CD4-positive, alpha-beta T cell treated with Interleukin-17A for 4 hours (primary cell): ENCODE results near the gene SURF2.
"Not testable (repeated sequence)": the region's sequence is repeated elsewhere in the genome, so short reads cannot be mapped to it uniquely, and the experiment has no call there.

Source experiments
- DNase-seq: peaks from one replicate; pipeline ENCODE4 v3.0.0-alpha.2; 2020; ENCODE audit warnings: mixed read lengths

SURF2 gene

DNA sequence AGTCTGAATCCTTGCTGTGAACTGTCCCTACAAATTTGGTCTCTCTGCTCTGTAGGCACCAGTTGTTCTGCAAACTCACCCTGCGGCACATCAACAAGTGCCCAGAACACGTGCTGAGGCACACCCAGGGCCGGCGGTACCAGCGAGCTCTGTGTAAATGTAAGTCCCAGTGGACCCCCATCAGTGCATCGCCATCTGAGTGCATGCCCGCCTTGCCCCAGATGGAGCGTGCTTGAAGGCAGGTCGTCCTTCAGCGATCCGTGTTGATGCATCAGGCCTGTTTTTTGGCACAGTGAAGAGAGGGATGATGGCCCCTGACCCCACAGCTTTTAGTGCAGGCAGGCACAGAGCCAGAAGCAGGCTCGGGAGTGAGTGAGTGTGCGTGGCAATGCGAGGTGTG lies 1.3 kb downstream of the SURF2 start:
- no peak for DNase-seq

DNA sequence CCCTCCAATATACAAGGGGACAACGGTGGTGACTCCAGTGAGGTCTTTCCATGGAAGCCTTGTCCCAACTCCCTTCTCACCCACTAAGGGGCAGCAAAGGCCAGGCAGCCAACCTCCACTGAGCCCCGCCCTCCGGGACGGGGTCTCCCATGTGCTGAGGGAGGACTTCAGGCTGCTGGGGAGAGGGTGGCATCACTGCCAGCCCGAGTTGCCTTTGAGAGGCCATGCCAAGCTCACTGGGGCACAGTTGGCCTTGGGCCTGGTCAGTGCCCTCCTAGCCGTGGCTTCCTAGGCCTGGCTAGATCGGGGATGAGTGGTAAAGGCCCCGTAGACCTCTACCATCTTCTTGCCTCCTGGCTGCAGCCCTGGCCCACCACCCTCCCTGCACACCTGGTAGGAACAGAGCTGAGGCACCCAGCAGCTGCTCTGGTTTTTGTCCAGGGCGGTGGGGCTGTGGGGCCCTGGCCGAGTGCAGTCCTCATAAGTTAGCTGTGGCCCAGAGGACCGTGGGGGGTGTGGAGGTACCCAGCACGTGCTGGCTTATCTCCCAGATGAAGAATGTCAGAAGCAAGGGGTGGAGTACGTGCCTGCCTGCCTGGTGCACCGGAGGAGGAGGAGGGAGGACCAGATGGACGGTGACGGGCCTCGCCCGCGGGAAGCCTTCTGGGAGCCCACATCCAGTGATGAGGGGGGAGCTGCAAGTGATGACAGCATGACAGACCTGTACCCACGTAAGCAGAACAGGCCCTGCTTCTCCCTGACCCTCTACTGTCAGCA lies 3.2 kb downstream of the SURF2 start:
- peak; percentile 53 for DNase-seq

DNA sequence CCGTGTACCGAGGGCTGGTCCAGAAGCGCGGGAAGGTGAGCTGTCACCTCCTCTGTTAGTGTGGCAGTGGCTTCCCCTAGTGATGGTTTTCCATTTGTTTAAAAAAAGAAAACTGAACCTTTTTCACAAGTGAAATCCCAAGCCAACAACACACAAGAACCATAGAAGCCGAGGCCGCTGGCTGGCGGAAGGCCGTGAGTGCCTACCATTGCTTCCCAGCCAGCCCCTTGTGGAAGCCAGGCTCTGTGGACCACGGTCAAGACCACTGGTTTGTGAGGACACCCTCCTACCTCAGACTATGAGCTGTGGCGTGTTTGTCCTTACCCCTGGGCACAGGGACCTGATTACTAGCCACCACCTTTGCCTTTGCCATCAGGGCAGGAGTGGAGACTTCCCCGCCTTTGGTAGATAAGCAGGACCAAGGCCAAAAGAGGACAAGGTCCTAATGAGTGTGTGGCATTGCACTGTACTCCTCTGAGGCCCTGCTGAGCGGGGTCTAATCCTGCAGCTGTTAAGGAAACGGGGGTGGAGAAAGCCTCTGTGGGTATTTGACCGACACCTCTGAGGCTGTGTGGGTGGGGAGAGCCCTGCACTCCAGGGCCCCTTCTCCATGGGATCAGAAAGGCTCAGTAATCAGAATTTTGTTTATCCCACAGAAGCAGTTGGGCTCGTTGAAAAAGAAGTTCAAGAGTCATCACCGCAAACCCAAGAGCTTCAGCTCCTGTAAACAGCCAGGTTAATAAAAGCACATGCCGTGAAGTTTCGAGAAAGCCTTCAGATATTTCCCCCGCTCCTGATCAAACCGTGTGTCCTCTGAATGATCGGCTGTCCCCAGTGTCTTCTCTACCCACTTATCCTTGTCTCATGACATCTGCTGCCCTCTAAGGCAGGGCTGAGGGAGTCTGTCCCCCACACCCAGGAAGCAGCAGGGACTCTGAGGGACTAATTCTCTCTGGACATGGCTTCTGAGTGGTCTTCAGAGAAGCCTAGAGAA lies 4.3 kb downstream of the SURF2 start:
- DNase-seq = no peak

DNA sequence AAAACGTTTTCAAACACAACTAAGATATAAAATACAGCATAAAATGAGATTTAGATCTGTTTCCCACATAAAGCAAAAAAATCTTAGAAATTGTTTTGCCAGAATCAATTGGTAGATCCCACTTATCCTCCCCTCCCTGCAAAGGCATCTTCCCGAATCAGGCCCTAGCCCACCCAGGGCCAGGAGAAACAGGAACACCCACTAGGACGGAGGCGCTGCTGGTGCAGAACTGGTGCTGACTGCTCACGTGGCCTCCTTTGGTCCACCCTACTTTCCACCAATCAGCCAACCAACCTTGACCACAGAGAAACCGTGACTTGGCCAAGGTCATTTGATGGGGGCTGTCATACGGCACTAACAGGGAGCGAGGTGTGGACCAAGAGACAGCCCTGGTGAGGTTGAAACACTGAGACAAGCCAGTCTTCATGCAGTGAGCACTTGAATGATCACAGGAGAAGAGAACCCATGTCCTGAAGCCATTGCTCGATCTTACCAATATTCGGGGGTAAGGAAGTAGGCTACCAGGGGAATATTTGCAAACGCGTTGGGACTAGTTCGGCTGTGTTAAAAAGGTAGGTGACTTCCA lies 5.2 kb downstream of the SURF2 start:
- DNase-seq = no peak

DNA sequence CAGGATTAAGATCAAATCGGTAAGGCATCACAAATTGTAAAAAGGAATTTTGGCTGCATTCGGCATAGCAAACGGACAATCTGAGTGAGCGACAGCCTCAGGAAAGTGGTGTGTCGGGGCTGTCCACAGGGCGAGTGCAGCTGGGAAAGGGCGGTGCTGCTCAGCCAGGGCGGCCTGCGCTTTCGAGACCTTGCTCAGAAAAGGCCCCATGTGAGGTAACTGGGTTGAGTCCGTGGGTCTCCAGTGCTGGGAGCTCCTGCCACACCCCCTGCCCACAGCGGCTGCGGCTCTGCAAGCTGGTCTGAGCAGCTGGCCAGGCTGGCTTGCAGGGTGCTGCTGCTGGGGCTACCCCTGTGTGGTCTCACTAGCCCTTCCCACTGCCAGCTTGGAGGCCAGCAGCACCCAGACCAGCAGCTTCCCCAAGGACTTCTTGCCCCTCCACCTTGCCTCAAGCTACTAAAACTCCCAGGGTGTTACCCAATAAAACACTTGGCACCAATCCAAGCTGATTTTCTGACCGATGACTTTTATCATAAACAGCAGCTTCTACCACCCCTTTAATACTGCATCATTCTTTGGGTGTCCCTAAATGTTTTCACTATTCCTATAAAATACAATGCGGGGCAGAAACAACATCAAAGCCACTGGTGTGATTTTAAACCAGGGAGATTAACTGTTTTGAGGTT lies 6.2 kb downstream of the SURF2 start:
- no peak for DNase-seq

DNA sequence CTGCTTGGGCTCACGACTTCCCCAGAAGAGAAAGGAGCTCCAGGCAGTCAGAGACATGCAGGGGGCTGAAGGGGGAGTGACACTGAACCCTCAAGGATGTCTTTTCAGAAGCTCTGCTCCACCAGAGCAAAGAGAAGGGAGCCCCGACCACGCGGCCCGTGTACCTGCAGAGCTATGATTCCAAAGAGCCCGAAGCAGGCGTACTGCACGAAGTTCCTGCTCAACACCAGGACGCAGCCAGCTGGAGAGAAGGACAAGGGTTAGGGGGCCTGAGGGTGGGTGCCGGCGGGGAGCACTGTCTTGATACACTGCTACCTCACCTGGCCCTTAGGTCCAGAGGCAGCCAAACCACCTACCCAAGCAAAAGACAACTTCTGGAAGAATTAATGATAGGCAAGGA lies 10.1 kb downstream of the SURF2 start:
- DNase-seq = no peak

GRCh38 chr9:133367221-133367620 lies 10.9 kb downstream of the SURF2 start:
- no peak for DNase-seq

- DNase-seq = no peak
Observed at GRCh38 chr9:133367778-133368177, 11.4 kb downstream of the SURF2 start.

DNA sequence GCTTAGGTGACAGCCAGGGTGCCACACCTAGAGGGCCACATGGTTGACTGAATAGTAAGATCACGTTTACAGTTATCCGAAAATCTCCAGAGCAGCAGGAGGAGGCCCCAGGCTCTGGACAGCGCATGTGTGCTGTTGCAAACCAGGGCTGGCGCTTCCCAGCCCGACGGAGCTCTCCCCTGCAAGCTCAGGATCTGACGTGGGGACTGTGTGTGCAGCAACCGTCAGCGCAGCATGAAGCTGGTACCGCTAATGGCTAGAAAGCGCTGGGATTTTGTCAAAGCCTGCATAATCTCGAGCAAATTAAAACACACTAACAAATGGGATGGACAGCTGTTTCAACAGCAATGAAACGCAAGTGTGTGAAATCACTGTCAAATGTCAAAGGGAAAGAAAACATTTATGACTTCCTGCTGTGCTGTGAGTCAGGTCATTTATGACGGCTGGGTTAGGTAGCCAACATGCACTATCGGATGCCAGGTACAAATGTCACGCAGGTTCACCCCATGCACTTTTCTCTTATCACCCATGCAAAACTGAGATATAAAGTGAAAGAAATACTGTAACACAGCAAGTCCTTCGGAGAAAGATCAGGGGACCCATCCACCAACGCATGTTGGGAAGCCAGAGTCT lies 12.0 kb downstream of the SURF2 start:
- DNase-seq = no peak

DNA sequence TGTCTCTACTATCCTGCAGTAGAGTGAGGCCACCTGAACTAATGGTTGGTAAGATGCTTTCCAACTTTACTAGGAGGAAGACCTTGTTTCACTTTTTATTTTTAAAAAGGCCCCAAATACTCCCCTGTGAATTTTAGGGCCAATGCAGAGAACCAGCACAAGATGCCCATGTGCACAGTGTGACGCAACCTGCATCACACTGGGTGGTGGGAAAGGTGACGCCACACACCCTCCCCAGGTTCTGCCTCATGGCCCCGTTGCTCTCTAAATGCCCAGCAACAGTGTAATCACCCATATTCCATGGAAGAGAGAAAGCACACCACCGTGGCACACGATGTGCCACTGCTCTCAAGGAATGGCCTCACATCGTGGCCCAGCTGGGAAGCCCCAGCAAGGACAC lies 13.1 kb downstream of the SURF2 start:
- DNase-seq = no peak

- no peak for DNase-seq
Observed at GRCh38 chr9:133369933-133370332, 13.6 kb downstream of the SURF2 start.

DNA sequence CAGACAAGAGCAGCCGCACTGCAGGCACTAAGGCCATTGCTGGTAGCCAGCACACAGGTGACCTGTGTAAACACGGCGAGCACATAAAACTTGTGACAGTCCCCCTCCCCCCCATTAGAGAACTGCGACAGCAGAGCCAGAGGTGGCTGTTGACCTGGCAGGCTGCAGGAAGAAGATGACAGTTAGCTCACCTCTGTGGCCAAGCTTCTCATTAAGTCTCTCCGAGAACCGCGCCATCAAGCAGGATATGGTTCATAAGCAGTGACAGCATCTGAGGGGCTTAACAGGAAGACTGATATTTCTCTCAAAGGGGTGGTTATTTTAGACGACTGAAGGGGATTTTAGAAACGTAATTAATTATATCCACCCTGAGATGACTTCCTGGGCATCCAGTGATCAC lies 14.3 kb downstream of the SURF2 start:
- DNase-seq = peak; percentile 71

GRCh38 chr9:133371261-133371711 lies 14.9 kb downstream of the SURF2 start:
- peak; percentile 79 for DNase-seq

DNA sequence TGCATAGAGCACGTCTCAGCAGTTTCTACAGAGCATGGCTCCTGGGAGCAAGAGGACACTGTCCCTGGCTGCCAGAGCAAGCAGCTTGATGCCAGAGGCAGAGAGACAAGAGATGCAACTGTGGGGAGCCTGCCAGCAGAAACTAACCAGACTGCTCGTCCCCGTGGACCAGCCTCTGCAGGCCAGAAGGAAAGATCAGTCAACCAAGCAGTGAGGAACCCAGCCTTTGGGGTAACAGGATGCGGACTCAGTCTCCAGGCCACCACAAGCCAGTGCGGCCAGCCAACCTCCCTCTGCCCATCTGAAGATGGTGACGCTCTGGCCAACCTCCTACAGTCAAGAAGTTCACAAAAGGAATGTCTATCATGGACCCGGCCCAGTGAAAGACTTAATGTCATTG lies 15.8 kb downstream of the SURF2 start:
- no peak for DNase-seq

DNA sequence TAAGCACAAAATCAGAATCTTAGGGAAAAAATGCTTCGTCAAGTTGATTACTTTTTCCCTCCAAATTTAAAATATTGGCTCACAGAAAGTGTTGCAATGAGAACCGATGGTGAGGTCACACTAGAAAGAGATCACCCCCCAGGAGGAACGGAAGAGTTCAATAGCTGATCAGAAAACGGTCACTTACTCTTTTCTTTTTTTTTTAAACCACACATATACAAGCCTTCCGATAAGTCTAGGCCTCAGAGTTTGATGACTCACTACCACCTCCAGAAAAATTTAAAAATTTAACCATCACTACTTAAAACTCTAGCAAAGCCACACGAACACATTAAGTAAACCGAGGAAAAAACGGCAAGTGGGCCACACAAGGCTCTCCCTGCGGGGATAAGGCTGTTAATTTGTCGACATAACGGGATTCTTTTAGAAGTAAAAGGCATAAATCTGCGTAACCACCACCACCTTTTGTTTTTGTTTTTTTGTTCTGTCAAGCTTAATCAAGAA lies 18.3 kb downstream of the SURF2 start:
- peak; percentile 46 for DNase-seq

- peak; percentile 18 for DNase-seq
Observed at GRCh38 chr9:133375116-133375723, 18.9 kb downstream of the SURF2 start.

DNA sequence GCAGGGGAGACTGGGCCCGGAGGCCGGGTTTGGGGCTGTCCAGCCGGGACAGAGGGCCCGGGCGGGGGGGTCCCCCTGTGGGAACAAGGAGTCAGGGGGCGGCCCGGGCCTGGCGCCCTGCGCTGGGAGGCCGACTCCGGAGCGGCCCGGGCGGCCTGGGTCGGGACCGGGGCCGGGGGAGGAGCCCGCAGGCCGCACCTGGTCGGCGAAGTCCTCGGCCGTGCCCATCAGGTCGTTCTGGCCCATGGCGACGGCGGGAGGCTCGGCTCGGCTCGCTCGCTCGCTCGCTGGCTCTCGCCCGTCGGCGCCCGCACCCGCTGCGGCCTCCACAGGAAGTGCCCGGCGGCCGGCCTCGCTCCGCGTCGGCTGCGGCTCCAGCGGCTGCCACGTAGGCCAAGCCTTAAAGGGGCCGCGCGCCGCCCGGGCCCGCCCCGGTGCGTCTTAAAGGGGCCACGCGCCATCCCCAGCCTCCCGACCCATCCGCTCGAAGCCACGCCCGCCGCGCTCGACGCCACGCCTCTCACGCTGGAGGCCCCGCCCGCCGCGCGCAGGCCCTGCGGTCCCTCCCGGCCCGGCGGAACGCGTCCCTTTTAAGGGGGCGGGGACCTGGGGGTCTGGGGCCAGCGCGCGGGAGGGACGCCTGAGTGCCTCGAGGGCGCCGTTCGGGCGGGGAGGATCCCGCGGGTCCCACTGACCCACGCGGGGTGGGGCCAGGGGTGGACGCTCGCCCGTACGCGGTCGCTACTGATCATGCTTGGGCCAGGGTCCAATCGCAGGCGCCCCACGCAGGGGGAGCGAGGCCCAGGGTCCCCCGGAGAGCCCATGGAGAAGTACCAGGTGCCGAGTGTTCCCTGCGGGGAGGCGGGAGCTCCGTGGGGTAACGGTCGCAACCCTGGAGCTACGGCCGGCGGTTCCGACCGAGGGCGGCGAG lies 19.6 kb downstream of the SURF2 start, which contains the start of the genes STKLD1 and SURF4:
TSS of gene STKLD1 (plus strand) at position 643 of the 931 bp plus-strand sequence. CDS start at position 751, 108 bp downstream.
TSS of gene SURF4 (minus strand) at position 337 of the 931 bp plus-strand sequence. CDS start at position 246, 91 bp downstream.
- DNase-seq = peak; percentile 96

- DNase-seq = not testable (repeated sequence)
Observed at GRCh38 chr9:133377280-133377679, 20.9 kb downstream of the SURF2 start.

DNA sequence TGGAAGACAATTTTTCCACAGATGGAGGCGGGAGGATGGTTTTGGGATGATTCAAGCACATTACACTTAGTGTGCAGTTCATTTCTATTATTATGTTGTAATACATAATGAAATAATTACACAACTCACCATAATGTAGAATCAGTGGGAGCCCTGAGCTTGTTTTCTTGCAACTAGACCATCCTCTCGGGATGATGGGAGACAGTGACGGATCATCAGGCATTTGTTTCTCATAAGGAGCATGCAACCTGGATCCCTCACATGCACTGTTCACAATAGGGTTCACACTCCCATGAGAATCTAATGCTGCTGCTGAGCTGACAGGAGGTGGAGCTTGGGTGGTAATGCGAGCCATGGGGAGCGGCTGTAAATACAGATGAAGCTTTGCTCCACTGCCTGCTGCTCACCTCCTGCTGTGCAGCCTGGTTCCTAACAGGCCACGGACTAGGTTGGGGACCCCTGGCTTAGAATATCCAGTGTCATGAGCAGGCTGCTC lies 21.4 kb downstream of the SURF2 start:
- no peak for DNase-seq

DNA sequence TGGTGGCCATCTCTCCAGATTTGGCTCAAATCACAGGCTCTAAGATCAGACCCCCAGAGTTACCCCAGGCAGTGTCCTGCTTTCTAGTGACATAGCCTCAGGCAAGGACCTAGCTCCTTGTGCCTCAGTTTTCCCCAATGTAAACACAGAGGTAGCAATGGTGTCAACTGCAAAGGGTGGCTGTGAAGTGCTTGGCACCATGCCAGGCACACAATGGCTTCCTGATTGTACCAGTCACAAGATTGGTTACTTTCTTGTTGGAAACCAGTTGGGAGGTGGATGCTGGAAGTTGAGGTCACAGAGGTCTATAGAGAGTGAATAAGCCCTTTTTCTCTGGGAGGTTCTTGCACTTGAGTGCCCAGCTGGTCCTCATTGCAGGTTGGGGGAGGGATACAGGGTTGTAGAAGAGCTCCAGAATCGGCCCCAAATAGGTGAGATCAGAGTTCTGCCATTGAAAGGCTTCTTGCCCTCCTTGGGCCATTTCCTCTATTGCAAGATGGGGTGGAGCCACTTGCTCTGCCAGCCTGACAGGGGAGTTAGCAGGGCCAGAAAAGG lies 22.1 kb downstream of the SURF2 start:
- DNase-seq = no peak
